HG03064 (cell line): ENCODE results near the gene AQP11.
A peak's percentile ranks its signal among the peaks of the same experiment; 100 is the strongest.
"Not testable (repeated sequence)": the region's sequence is repeated elsewhere in the genome, so short reads cannot be mapped to it uniquely, and the experiment has no call there.

Source experiments
- ATAC-seq: cut with Tn5 transposase; IDR thresholded peaks from one replicate; pipeline ENCODE4 v1.9.1; 2021; ENCODE audit warnings: low read depth; ENCODE audit not compliant: unreplicated experiment

AQP11 gene

GRCh38 chr11:77589521-77590193 lies at the start of gene AQP11:
Gene AQP11, plus strand, starts transcription at chr11:77589953. Its CDS starts 40 bp downstream, at chr11:77589993.
- peak; percentile 89 for ATAC-seq

GRCh38 chr11:77542296-77542695 lies 47.5 kb upstream of the AQP11 start:
- ATAC-seq = no peak

GRCh38 chr11:77547047-77547836 lies 42.5 kb upstream of the AQP11 start:
- ATAC-seq = no peak

GRCh38 chr11:77547863-77548551 lies 41.7 kb upstream of the AQP11 start:
- ATAC-seq = no peak

GRCh38 chr11:77548552-77549445 lies 41.0 kb upstream of the AQP11 start:
- no peak for ATAC-seq

GRCh38 chr11:77551426-77551825 lies 38.3 kb upstream of the AQP11 start:
- not testable (repeated sequence) for ATAC-seq

GRCh38 chr11:77557553-77557952 lies 32.2 kb upstream of the AQP11 start:
- no peak for ATAC-seq

- no peak for ATAC-seq
These were observed 31.4 kb upstream of the AQP11 start for GRCh38 chr11:77558380-77558779.

GRCh38 chr11:77559686-77560401 lies 29.9 kb upstream of the AQP11 start:
- no peak for ATAC-seq

GRCh38 chr11:77560605-77561004 lies 29.1 kb upstream of the AQP11 start:
- no peak for ATAC-seq

GRCh38 chr11:77561257-77561656 lies 28.5 kb upstream of the AQP11 start:
- ATAC-seq = no peak

GRCh38 chr11:77568306-77568705 lies 21.4 kb upstream of the AQP11 start:
- no peak for ATAC-seq

GRCh38 chr11:77568916-77569675 lies 20.7 kb upstream of the AQP11 start:
- no peak for ATAC-seq

- ATAC-seq = no peak
These were observed 20.1 kb upstream of the AQP11 start for GRCh38 chr11:77569676-77570070.

- not testable (repeated sequence) for ATAC-seq
These were observed 18.9 kb upstream of the AQP11 start for GRCh38 chr11:77570896-77571295.

GRCh38 chr11:77575428-77575827 lies 14.3 kb upstream of the AQP11 start:
- not testable (repeated sequence) for ATAC-seq

- no peak for ATAC-seq
These were observed 8.9 kb upstream of the AQP11 start for GRCh38 chr11:77580712-77581337.

GRCh38 chr11:77589181-77589520 lies 602 bp upstream of the AQP11 start:
- peak; percentile 10 for ATAC-seq
